Measurements from ENCODE around the gene ZNF394.

ZNF394 gene

GRCh38 chr7:99447943-99448342 is 52.1 kb downstream of the ZNF394 start:
- DNase-seq: no peak

- DNase-seq: no peak
Measured at GRCh38 chr7:99446096-99446495, 54.0 kb downstream of the ZNF394 start.

Measured in DMS79 (cell line).